GM19099 (cell line): Measurements from ENCODE around the gene KRTAP22-2.

Experiments
- POLR2A ChIP-seq: IDR thresholded peaks from 3 replicates; pipeline ENCODE4 v1.6.1; 2011; ENCODE audit warnings: low read depth; ENCODE audit not compliant: insufficient read length; ENCODE audit errors: extremely low read depth

KRTAP22-2 gene

DNA sequence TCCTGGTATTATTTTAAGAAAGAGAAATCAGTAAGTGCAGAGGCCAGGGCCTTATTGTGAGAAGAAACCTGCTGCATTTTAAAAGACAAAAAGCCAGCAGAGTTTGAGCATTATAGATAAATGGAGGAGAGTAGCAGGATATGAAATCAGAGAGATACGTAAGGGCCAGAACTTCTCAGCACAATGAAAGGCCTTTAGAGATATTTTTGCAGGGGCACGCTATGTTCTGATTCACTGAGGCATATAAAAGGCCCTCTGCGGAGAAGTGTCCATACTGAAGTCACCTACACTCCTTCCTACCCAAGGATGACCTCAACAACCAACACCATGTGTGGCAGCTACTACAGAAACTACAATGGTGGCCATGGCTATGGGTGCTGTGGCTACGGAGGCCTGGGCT is 1.9 kb upstream of the KRTAP22-2 start, which contains the start of gene KRTAP6-3:
TSS of gene KRTAP6-3 (plus strand) at position 301 of the 400 bp plus-strand sequence. CDS start at position 307, 6 bp downstream.
- TF ChIP-seq POLR2A = no peak

DNA sequence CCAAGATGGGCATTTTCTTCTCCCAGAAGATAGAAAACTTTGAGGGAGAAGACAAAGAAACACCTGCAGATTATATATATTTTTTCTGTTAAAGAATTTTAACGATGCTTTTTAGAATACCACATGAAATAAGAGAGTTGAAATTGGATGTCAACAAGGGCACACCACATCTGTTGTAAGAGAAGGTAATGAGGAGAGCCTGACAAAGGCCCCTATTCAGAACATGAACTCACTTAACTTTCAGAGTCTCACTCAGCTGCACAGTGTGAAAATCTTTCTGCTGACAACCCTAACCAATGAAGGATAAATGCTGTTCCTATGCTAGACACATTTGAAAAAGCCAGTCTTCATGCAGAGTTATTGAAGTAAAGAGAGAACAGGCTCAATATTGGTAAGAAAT is 7.3 kb downstream of the KRTAP22-2 start:
- no peak for TF ChIP-seq POLR2A

DNA sequence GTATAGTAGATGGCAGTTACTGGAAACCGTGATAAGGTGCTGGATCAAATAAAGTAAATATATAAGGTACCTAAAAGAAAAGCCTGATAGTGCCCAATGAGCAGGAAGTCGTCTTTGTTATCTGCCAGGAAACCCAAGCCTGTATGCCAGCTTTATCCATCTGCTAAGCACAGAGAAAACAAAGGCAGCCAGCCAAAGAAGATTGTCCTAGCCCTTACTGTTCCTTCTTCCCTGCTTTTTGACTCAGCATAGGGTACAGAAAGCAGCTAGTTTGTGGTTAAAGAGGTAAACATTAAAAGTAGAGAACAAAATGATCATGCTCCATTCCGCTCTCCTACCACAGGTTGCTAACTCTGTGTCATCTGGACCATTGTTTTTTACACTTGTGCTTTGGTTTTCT is 10.1 kb downstream of the KRTAP22-2 start:
- TF ChIP-seq POLR2A = no peak

DNA sequence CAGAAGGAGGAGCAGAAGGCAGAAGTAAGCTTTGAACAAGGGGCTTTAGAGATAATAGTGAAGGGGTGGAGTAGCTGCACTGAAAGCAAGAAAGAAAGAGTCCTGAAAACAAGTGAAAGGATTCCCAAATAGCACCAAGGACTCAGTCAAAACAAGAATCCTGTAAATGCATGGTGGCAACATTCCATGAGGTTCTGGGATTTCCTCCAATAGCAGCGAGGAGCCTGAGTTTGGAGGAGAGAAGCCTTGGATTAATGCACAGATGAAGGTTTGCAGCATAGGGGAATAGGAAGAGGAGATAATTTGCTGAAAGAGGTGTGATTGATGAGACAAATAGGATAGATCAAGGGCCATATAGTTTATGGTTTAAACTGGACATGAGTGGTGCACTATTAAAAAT is 10.9 kb downstream of the KRTAP22-2 start:
- TF ChIP-seq POLR2A = no peak

DNA sequence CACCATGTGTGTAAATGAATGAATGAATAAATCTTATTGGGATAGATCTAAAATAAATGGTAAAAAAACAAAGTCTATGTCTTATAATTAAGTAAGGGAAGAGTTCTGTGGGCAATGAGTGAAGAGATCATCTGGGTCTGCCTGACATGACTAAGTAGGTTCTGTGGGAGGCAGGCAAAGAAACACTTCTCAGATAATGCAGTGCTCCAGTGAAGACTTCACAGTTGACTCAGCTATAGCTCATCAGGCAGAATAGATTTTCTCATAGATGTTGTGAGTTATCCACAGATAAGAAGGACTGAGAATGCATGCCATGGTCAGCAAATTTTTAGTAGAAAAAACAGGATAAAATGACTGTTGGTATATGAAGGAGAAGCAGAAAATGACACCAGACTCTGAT is 12.4 kb downstream of the KRTAP22-2 start:
- no peak for TF ChIP-seq POLR2A

DNA sequence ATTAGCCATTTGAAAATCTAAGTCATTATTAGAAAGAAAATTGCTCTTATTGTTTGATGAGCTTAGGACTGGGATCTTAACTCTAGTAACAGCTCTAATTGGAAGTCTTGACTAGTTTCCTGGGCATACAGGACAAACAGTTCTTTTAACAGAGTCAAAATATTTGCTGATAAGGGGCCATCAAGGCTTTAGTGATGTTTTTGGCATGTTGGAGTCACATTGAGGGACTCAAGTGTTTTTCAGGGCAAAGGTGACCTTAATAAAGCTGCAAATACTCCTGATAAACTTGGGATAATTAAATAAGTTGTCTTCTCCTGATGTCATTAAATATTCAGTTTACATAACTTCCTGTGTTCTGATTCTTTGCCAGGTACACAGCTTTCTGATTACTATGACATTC is 22.6 kb downstream of the KRTAP22-2 start:
- no peak for TF ChIP-seq POLR2A

DNA sequence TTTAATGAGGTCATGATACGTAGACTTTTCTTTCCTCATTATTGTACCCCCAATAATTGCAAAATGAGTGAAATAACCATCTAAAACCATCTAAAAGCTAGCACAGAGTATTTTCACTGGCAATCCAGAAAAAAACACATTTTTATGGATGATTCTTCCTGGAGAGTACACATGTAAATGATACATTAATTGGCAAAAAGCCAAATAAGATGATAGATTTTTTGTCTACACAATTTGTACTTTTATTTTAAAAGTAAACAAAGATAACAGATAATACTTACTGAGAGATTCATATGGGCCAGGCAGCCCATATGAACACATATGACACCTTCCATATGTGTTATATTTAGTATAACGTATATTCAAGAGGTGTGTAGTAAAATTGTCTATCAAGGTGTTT is 26.6 kb downstream of the KRTAP22-2 start:
- no peak for TF ChIP-seq POLR2A

DNA sequence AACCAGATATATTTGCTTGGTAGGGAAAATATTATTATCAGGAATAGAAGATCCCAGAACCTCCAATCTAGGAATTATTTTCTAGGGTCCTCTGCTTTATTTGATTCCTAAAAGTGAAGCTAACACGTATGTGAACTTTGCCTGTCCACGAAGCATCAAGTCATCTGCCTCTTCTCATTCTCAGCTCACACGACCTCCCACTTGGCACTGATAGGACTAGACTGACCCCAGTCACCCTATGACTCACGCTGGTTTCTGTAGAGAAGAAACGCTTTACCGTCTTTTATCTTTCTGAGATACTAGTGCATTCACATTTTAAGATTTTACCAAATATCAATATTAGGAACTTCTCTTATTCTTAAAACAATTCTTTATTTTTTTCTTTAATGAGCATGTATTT is 27.1 kb downstream of the KRTAP22-2 start:
- TF ChIP-seq POLR2A = no peak

DNA sequence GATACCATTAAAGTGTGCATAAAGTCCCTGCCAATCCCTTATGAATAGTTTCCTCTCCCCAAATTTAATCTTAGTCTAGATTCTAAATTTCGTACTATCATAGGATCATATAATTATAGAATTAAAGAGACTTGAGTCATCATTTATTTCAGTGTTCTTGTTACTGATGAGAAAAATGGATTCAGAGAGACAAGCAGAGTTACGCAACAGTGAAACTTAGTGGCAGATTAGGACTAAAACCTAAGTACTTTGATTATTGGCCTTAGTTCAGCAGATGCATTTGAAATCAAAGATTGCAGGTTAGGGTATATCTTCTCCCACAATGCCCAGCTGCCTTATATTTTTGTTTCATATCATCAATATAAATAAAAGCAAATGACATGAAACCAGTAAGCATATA is 28.2 kb downstream of the KRTAP22-2 start:
- no peak for TF ChIP-seq POLR2A

DNA sequence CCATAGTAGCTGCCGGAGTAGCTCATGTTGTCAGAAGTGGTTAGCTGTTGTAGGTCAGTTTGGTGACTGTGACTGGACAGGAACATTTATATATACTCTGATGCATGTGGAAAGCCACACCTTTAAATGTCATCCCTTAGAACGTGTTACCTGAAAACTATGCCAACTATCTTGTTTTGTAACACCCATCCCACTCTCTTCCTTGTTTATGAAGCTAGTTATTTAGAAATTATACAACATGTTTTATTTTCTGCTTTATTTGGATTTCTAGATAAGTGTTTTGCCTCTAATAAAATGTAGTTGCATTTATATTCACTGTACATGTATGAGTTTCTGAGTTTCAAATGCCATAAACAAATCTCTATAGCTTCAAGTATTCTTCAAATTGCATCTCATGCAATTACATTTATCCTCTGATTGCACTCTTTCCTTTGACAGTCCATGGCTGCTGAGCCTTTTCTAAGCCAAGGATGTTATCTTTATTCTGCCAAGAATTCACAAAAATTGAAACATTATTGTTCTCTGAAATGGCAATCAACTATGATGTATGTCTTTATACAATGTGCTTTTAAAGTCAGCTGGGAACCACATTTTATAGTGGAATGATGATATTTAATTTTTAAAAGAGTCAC is 28.8 kb downstream of the KRTAP22-2 start, which contains the start of gene KRTAP19-7:
TSS of gene KRTAP19-7 (minus strand) at position 51 of the 632 bp plus-strand sequence. CDS start at position 26, 25 bp downstream.
- no peak for TF ChIP-seq POLR2A

DNA sequence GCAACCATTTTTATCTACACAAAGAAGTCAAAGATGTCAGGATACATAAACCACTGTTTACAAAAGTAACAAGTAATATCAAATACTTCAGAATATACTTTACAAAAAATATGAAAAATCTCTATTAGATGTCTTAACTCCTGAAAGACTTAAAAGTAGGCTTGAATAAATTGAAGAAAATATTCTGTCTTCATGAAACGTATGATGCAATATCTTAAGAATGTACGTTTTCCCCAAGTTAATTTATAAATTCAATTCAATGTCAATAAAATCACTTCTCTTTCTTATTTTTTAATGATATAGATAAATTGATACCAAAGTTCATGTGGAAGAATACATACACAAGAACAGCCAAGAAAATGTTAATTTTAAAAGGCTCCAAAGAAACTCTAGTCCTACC is 35.1 kb downstream of the KRTAP22-2 start:
- no peak for TF ChIP-seq POLR2A

DNA sequence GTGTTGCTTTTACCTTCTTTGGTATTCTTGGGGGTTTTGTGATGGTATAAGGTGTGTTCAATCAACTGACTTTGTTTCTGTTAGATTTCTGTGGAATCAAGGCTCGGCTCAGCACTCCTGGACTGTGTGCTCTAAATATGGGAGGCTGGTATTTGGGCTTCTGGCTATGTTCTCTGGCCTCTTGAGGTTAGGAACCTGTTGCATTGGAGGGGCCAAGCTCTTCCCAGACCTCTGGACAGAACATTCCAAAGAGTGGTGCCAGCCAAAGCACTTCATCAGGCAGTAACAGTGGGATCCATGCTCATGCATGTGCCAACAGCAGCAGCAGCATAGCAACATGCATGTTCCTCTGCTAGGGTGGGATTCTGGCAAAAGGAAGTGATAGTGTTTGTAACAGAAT is 37.4 kb downstream of the KRTAP22-2 start:
- no peak for TF ChIP-seq POLR2A

DNA sequence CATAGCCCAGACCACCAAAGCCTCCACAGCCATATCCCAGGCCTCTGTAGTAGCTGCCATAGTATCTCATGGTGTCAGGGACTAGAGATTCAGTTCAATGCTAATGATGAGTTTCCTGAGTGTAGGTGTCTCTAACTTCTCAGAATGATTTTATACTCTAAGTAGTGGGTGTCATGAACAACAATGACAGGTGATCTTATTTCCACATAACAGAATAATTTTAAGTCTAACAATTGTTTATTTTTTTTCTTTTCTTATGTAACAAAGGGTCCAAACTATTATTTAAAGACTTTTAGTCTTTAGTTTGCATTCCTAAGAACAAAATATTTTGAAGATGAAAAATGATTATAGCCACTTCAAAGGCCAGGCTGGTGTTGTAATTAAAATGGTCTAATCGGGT is 48.4 kb downstream of the KRTAP22-2 start, which contains the start of gene KRTAP19-6:
TSS of gene KRTAP19-6 (minus strand) at position 101 of the 400 bp plus-strand sequence. CDS start at position 70, 31 bp downstream.
- no peak for TF ChIP-seq POLR2A
